ENCODE results near the gene TRAF4. TPM values are rescaled to one million over a fixed set of nuclear protein-coding genes. Genes with fewer than 3 reads are reported as not detected.

The TRAF4 gene
- total RNA-seq, 1 experiment from 2014 or later: 127 TPM

GRCh38 chr17:28726627-28727491, 17.0 kb upstream of the TRAF4 start:
- intact Hi-C loops (cut with micrococcal nuclease): loop anchor here (1.0 to 5.0 kb wide), 8 partner anchors 16 to 385 kb away; partner anchors contain the start of gene DHRS13
- TF ChIP-seq EGR1 (IDR thresholded peaks at IDR 0.05; ENCODE audit: low read depth) (peak; percentile 83), POLR2AphosphoS5 (IDR thresholded peaks at IDR 0.05; ENCODE audit: low read depth, low read length) (peak; percentile 62), POLR2A (IDR thresholded peaks at IDR 0.05; ENCODE audit: borderline replicate concordance, extremely low read depth, insufficient read depth, insufficient read length) (peak; percentile 18), MAX (IDR thresholded peaks at IDR 0.05) (peak; percentile 69; the same call in 1 of the 2 replicates), ATF3 (IDR thresholded peaks at IDR 0.05) (no peak), JUND (IDR thresholded peaks at IDR 0.05) (no peak), CTCF (IDR thresholded peaks at IDR 0.05 in 2 of 3, conservative IDR thresholded peaks at IDR 0.05 in 1 of 3; ENCODE audit: borderline replicate concordance in 1 of 3, insufficient read depth in 1 of 3, low read depth in 2 of 3, low read length in 2 of 3) (peak; percentile 99), SIN3A (IDR thresholded peaks at IDR 0.05; ENCODE audit: low read depth) (peak; percentile 36; the same call in 1 of the 2 replicates), RAD21 (IDR thresholded peaks at IDR 0.05; ENCODE audit: low read depth) (peak; percentile 100)
- H3K27me3 ChIP-seq (ENCODE audit: insufficient read depth, low read length): no peaks in the 10 kb centered on the region
- CTCF ChIA-PET: interaction anchor here (0.6 to 5.2 kb wide), 31 partner anchors 16 to 426 kb away, joined by 3 to 207 read pairs (median 6); partner anchors contain the start of genes DHRS13, FLOT2, PHF12 and TRAF4
- RAD21 ChIA-PET (ENCODE audit: low non-redundant PET in 1 of 2, low total read pairs in 2 of 2, uncharacterized antibody in 2 of 2, unreplicated experiment in 2 of 2): interaction anchor here (0.6 to 3.3 kb wide), 29 partner anchors 9 to 391 kb away, joined by 3 to 28 read pairs (median 4); partner anchors contain the start of genes PHF12 (in 2 of the 2), DHRS13 (in 1 of the 2), FLOT2 (in 1 of the 2) and TRAF4 (in 1 of the 2)
- no peaks in the 10 kb centered on the region for H3K9me3 ChIP-seq (ENCODE audit: control insufficient read depth in 1 of 2, insufficient read depth in 1 of 2, low read depth in 1 of 2, low read length in 2 of 2)
- H3K79me2 ChIP-seq (ENCODE audit: insufficient read depth, low read length): peaks cover 28% of the 10 kb centered on the region
- H4K20me1 ChIP-seq (ENCODE audit: insufficient read depth): peaks cover 15% of the 10 kb centered on the region; the same call in 1 of the 2 replicates
- peak overlapping the region; percentile 89 for H3K27ac ChIP-seq (ENCODE audit: low read depth, low read length)
- DNase-seq (ENCODE audit: low read depth, low spot score) (peak; percentile 89), ATAC-seq (peak; percentile 46)
- peaks cover 14 to 26% of the 10 kb centered on the region in 2 experiments; a peak in 3 of 4 replicates for H3K36me3 ChIP-seq (ENCODE audit: control insufficient read depth in 1 of 2, insufficient read depth in 2 of 2, low read length in 2 of 2)
- peak overlapping the region; percentile 99 for H3K4me2 ChIP-seq (ENCODE audit: low read length)
- H3K9me2 ChIP-seq (ENCODE audit: insufficient read depth): no peaks in the 10 kb centered on the region
- peak overlapping the region; percentile 90 for H3K9ac ChIP-seq (ENCODE audit: low read length)
- BruUV-seq (replicated peaks): no TSS peak
- POLR2A ChIA-PET: interaction anchor here (0.7 to 5.4 kb wide), 17 partner anchors 14 to 449 kb away, joined by 3 to 149 read pairs (median 4); partner anchors contain the start of genes FLOT2, PHF12, PROCA1 and TRAF4
- H3K4me3 ChIP-seq (replicated peaks in 1 of 2; ENCODE audit: low read depth in 1 of 2, low read length in 2 of 2): peak overlapping the region; percentile 59 to 71
- no peak overlapping the region for H2AFZ ChIP-seq (ENCODE audit: low read depth, low read length, poor library complexity, severe bottlenecking)
- peaks cover 36 to 75% of the 10 kb centered on the region in 2 experiments for H3K4me1 ChIP-seq (ENCODE audit: control insufficient read depth in 1 of 2, insufficient read depth in 2 of 2, low read length in 2 of 2)

Measured in HCT116 (cell line).